GM20000 (cell line): ENCODE results near the gene DNAH1.
"Not testable (repeated sequence)": the region's sequence is repeated elsewhere in the genome, so short reads cannot be mapped to it uniquely, and the experiment has no call there.

Experiments
- DNase-seq: peaks from one replicate; pipeline ENCODE4 v3.0.0; 2012; ENCODE audit warnings: low spot score
- TF ChIP-seq, protein P1 (sequence below): IDR thresholded peaks from 2 replicates; pipeline ENCODE4 v1.5.1; 2012; ENCODE audit warnings: mild to moderate bottlenecking, control low read depth; ENCODE audit errors: extremely low read depth, missing control alignments

DNAH1 gene

DNA sequence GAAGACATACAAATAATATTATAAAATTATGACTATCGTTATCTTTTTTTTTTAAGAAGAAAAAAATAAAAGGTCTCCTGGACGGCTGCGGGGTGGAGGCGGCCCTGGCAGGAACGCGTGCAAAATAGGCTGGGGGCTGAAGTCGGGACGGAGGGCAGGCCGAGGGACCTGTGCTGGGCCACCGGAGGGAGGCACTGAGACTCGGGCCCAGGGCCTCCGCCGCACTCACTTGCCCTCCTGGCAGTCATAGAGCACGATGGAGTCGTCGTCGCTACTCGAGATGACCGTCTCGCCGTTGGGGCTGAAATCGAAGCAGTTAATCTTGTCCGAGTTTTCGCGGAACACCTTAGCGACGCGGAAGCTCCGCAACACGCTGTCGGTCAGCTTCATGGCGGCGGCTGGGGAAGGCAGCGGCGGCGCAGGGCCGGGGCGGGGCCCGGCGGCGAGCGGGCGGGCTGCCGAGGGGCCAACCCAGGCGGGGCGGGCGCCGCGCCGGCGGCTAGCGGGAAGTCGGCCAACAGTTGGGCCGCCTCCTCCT lies 38.1 kb upstream of the DNAH1 start:
- DNase-seq, result peak; percentile 66
- TF ChIP-seq, protein P1, sequence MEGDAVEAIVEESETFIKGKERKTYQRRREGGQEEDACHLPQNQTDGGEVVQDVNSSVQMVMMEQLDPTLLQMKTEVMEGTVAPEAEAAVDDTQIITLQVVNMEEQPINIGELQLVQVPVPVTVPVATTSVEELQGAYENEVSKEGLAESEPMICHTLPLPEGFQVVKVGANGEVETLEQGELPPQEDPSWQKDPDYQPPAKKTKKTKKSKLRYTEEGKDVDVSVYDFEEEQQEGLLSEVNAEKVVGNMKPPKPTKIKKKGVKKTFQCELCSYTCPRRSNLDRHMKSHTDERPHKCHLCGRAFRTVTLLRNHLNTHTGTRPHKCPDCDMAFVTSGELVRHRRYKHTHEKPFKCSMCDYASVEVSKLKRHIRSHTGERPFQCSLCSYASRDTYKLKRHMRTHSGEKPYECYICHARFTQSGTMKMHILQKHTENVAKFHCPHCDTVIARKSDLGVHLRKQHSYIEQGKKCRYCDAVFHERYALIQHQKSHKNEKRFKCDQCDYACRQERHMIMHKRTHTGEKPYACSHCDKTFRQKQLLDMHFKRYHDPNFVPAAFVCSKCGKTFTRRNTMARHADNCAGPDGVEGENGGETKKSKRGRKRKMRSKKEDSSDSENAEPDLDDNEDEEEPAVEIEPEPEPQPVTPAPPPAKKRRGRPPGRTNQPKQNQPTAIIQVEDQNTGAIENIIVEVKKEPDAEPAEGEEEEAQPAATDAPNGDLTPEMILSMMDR, result no peak

GRCh38 chr3:52278510-52279069 lies 37.5 kb upstream of the DNAH1 start, which contains the start of gene WDR82:
WDR82 (minus strand) TSS chr3:52278649; CDS start chr3:52278361, 288 bp downstream.
- peak; percentile 98 for DNase-seq
- TF ChIP-seq, protein P1, result no peak

DNA sequence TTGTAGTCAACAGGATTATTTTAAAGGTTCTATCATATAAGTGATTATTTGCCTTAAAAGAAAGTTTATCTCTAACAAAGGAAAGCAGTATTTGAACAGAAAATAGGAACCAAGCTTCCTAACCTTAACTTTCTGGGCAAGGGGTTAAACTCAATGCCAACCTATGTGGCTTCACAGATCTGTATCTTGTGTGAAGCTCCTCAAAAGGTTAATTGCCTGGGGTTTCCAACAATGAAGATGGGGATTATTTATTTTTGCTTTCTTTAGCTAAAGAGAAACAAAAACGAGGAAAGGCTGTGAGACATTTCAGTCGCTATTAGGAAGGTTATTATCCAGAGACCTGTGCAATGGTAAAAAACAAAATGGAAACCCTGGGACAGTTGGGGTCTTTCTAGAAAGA lies 36.5 kb upstream of the DNAH1 start:
- TF ChIP-seq, protein P1, result no peak
- DNase-seq, result no peak

GRCh38 chr3:52280050-52280461 lies 36.1 kb upstream of the DNAH1 start:
- no peak for DNase-seq
- TF ChIP-seq, protein P1, result no peak

DNA sequence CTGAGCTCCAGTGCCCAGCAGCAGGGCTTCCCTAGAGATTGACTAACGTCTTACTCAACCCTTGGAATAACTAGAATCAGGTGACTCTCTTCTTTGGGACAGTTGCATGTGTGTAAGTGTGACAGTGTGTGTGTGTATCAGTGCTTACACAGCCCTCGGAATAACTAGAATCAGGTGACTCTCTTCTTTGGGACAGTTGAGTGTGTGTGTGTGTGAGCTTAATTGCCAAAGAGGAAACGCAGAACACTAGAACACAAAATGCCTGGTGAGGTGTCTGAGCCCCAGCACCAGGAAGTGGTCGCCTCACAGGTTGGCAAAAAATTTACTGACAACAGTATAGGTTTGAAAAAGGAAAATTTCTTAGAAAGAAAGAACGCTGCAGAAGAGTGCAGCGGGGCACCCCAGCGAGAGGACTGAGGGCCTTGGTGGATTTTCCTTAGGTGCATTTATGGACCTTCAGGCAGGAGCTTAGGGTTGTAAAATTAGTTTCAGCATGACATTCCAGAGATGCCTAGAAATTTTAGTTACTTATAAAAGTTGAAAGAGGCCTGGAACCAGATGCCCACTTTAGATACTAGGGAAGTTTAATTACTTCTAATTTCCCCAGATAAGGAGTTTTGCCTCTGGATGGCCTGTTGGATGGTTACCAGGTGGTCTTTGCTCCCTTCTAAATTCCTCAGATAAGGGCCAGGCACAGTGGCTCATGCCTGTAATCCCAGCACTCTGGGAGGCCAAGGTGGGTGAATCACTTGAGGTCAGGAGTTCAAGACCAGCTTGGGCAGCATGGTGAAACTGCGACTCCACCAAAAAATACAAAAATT lies 33.9 kb upstream of the DNAH1 start:
- TF ChIP-seq, protein P1, result no peak
- no peak for DNase-seq

DNA sequence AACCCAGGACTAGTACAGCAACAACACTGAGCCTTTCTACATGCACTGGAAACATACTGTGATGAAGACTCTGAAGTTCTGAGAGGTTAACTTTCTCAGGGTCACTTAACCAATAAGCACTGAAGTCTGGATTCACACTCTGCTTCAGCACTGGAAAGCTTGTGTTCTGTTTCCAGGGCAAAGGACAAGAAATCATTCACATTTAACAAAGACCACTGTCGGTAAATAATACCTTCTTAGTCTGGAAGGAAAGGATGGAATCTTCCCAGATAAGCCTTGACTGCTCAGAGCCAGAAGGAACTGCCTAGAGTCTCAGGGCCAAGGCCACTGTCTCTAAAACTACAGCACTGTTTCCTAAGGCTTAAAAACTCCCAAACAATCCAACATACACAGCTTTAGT lies 32.8 kb upstream of the DNAH1 start:
- DNase-seq, result no peak
- TF ChIP-seq, protein P1, result no peak

GRCh38 chr3:52284051-52284450 lies 32.1 kb upstream of the DNAH1 start:
- not testable (repeated sequence) for DNase-seq
